Subcutaneous adipose tissue (tissue), 4 donors: ENCODE results near the gene VIPAS39. TPM values are rescaled to one million over a fixed set of nuclear protein-coding genes. Genes with fewer than 3 reads are reported as not detected.

Experiments
- total RNA-seq, 4 donors: library from RNA; depleted of rRNA; stranded (reverse); fragments of >200 nt; gene quantifications; one replicate each; pipeline ENCODE4 v1.1.0, GENCODE V29; 2016
- TF ChIP-seq, protein P1 (sequence below): fragments of 450-650 bp; IDR thresholded peaks from one replicate; pipeline ENCODE4 v1.5.1; 2016; ENCODE audit warnings: low read depth, mild to moderate bottlenecking, control low read depth, antibody characterized with exemption, moderate library complexity

The VIPAS39 gene
- total RNA-seq, 4 donors from 2014 or later: 18.1 to 27.1 (median 24.3) TPM

DNA sequence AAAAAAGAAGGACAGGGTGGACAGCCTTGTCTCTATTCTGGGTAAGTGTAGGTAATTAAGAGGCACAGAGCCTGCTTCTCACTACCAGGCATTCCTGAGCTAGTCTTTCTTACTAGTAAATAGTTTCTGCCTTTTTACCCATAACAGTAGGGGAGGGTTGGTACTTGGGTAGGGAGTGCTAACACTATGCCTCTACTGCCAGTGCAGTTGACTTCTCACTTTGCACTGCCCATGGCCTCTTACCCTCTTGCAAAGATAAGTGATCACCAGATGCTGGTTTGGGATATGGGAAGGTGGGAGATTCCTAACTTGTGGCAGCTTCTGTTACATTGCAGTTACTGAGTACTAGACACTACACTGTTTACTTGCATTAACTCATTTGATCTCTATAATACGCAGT is 12.1 kb upstream of the VIPAS39 start:
- TF ChIP-seq, protein P1, sequence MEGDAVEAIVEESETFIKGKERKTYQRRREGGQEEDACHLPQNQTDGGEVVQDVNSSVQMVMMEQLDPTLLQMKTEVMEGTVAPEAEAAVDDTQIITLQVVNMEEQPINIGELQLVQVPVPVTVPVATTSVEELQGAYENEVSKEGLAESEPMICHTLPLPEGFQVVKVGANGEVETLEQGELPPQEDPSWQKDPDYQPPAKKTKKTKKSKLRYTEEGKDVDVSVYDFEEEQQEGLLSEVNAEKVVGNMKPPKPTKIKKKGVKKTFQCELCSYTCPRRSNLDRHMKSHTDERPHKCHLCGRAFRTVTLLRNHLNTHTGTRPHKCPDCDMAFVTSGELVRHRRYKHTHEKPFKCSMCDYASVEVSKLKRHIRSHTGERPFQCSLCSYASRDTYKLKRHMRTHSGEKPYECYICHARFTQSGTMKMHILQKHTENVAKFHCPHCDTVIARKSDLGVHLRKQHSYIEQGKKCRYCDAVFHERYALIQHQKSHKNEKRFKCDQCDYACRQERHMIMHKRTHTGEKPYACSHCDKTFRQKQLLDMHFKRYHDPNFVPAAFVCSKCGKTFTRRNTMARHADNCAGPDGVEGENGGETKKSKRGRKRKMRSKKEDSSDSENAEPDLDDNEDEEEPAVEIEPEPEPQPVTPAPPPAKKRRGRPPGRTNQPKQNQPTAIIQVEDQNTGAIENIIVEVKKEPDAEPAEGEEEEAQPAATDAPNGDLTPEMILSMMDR: no peak

DNA sequence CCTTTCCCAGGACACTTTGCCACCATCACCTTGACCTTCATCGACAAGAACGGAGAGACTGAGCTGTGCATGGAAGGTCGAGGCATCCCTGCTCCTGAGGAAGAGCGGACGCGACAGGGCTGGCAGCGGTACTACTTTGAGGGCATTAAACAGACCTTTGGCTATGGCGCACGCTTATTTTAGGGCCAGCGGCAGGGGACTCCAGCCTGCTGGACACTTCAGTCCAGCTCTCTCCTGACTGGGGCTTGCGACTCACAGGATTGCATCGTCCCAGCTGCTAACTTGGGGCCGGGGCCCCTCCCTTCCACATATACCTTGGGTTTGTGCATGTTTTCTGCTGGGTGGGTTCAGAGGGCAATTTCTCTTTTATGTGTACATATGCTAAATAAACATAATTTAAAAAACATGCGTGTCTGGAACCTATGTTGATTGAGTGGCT is 11.7 kb upstream of the VIPAS39 start:
- TF ChIP-seq, protein P1: no peak

DNA sequence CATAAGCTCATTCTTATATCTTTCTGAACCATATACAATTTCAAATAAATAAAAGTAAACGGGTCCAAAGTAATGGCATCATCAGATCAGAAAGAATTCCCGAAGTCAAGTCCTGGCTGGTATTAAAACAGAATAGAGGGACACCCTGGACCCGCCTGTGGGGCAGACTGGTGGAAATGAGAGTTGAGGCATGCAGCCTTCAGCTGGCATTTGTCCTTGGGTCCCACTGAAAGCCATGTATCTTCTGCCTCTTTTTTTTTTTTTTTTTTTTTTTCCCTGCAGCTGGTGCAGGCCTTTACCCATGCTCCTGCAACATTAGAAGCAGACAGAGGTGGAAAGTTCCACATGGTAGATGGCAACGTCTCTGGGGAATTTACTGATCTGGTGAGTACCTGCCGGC is 10.4 kb upstream of the VIPAS39 start:
- TF ChIP-seq, protein P1: no peak

DNA sequence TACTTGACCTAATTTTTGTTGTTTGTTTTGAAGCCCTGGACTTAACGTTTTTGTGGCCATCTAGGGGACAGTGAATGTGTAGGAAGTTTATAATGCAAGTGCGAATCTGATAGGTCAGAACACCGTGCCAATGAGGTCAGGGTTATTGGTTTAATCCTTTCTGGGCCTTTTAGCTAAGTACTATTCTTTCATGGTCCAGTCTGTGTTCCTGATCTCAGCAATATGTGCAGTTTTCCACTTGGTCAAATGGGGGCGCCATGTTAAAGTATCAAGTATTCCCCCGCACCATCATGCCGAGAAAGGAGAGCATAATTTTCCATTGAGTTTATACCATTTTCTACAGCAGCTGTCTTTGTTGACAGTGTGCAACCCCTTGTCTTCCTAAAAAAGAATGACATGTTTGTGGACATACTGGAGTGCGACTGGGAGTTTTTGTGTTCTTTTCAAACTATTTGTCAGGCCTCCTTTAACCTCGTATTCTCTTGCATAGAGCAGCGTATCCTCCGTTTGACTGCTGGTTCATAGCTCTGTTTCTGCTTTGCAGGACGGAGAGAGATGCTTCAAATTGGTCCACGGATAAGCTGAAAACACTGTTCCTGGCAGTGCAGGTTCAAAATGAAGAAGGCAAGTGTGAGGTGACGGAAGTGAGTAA is 1.8 kb upstream of the VIPAS39 start:
- TF ChIP-seq, protein P1: no peak

DNA sequence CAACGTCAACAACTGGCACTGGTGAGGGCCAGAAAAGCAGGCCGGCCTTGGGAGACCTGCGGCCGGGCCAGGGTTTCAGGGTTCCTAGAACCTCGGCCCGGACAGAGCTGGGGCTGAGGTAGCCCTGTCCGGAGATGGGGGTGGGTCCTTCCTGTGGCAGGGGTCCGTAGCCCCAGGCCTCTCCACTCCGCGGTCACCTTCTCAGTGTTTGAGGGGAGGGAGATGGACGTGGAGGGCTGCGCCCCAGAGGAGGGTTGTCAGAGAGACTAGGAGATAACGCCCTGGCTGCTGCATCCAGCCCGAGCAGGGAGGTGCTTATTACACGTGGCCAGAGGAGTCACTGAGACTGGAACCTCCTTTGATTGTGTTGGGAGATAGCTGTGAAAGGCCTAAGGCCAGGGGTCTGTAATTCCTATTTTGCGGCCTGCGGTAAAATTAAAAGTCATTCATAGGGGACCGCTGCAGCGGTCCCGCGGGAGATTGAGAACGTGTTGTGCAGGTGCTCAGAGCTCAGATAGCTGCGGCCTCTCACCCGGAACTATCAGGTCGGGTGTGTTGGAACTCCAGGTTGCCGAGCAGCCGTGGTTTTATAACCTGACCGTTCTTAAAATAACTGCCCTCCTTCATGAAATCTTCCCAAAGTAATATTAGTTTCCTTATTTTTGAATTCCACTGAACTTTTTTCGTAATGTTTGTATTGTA is 999 bp upstream of the VIPAS39 start:
- TF ChIP-seq, protein P1: no peak

DNA sequence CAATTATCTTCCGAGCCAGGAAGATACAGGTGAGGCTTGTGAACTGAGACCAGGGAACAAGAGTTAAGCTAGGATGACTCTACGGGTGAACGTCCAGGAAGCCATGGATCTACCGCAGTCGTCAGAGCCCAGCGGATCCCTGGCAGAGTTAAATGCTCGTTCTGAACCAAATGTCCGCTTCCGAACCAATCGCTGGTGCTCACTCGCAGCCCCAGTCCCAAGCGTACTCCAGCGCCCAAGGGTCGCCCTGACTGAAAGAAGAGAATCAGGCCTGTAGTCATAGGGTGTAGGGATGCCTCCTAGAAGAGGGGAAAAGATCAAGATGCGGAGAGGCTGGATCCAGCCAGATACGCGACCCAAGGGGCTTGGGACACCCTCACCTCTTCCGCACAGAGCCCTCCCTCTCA is 283 bp downstream of the VIPAS39 start:
- TF ChIP-seq, protein P1: no peak

DNA sequence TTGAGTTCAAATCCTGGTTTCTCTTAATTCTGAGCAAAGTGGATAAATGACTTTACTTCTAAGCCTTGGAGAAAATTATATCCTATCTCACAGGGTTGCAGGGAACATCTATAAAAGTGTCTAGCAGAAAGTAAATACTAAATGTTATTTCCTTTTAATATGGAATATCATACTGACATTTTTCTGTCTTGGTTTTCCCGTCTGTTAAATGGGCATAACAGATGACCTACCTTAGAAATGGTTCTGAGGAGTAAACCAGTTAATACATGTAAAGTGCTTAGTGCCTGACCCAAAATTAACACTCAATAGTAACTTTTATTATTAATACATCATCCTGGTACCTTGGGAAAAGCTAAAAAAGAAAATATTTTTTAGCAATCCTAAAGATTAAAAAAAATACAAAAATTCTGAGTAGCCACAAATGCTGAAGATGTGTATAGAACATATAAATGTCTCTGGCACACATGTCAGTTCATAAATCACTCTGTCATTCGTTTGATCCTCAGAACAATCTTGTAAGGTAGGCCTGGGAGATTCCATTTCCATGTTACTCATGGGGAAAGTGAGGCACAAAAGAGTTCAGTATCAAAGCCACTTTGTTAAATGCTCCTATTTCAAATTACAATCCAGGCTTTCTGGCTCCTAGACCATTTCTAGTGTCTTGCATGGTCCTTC is 1.3 kb downstream of the VIPAS39 start:
- TF ChIP-seq, protein P1: no peak
